Activated CD8-positive, alpha-beta memory T cell treated with anti-CD3 and anti-CD28 coated beads, Interleukin-2, amount 50 U/mL, for 1 hour (primary cell): ENCODE measurements around the gene DYNC1LI2.

Experiments
- DNase-seq: peaks from one replicate; pipeline ENCODE4 v3.0.0-alpha.2; 2020; ENCODE audit errors: extremely low read depth

DYNC1LI2 gene

DNA sequence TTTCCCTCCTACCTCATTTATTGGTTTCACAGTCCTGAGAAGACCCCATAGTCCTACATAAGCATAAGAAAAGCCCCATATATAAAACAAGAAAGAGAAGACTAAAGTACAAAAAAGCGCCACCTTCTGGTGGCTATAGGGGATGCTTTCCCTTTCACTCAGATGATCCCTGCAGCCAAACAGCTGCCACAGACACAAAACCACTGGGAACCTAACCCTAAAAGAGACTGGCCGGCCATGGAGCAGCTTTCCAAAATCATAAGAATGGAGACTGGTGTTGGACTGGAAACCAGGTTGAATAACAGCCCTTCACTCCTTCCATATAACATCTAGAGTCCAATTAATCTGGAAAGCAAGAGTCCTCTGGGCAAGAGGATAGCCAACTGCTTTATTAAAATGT lies 11.4 kb downstream of the DYNC1LI2 start:
- no peak for DNase-seq

DNA sequence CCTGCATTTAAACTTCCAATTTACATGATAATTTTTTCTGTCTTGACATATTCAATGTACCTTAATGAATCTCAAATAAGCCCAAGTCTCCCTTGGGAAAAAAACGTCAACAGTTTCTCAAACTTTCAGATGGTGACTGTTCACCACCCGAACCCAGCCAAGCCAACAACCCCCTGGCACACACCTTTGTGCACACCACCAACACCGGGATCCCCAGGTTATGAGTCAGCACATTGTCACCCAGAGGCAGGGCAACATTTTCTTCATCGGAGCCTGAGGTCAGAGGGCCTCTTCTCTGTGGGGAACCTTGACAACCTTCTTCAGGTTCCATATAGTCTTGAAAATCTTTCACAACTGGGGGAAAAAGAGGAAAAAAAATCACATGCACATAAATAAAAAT lies 15.5 kb downstream of the DYNC1LI2 start:
- DNase-seq = no peak

GRCh38 chr16:66731101-66731500 lies 20.3 kb downstream of the DYNC1LI2 start:
- DNase-seq = no peak

DNA sequence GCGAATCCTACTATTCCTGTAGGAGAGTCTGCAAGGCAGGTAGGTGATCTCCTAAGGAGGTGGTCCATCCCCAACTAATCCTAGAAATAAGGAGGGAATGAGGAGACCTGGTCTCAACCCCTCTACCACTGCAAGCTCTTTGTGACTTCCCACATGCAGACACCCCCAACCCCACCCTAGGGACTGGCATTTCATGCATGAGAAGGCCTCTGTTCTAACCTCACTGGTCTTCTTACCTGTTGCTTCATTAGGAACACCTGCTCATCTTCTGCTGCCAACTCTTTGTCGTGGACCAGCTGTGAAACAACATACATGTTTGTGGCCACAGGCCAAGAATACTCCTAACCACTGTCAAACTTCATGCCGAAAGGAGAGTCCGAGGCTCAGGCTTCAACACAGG lies 22.6 kb downstream of the DYNC1LI2 start:
- DNase-seq = no peak

- no peak for DNase-seq
Observed at GRCh38 chr16:66728117-66728787, 23.2 kb downstream of the DYNC1LI2 start.

DNA sequence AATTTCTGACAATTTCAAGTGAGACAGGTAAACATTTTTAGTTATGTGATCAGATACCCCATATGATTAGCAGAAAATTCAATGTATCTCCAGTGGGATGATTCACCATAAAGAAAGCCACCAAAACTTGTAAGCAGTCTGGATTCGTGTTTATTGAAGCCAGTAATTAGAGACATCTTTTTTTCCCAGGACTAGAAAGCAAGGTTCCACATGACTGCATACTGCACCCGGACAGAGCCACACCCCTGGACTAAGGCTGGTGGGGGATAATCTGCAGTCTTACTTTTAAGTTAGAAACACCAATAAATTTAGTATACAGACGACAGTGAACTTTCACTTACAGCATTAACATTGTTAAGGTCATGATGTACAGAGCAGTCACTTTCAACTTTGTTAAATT lies 30.6 kb downstream of the DYNC1LI2 start:
- DNase-seq = no peak

DNA sequence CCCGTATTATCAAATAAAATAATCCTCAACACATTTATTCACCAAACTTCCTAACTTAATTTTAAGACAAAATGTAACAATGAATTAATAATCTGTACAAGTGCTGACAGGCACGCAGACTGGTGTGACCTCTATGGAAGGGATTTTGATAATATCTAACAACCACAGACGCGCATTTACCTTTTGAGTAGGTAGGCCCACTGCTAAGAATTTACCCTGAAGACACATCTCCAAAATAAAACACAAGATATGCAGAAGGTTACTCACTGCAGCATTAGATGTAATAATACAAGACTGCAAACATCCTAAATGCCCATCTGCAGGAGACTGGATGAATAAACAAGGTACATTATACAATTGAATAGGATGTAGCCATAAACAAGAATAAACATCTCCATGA lies 32.2 kb downstream of the DYNC1LI2 start:
- no peak for DNase-seq

DNA sequence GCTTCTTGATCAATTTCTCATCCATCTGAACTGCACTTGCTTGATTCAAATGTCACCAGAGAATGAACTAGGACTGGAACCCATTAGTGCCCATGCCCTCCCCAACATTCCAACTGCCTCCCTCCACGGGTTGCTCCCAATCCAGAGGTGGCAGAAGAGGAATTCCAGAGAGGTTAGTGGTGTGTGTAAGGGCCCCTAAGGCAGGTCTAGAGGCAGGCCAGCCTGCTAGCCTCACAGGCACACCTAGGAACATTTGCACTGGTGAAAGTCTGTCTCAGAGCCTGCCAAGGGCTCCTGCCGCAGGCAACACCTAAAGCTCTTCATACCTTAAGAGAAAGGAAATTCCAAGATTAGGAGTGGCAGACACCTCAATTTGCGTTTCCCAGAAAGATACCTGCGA lies 33.6 kb downstream of the DYNC1LI2 start:
- DNase-seq = no peak

DNA sequence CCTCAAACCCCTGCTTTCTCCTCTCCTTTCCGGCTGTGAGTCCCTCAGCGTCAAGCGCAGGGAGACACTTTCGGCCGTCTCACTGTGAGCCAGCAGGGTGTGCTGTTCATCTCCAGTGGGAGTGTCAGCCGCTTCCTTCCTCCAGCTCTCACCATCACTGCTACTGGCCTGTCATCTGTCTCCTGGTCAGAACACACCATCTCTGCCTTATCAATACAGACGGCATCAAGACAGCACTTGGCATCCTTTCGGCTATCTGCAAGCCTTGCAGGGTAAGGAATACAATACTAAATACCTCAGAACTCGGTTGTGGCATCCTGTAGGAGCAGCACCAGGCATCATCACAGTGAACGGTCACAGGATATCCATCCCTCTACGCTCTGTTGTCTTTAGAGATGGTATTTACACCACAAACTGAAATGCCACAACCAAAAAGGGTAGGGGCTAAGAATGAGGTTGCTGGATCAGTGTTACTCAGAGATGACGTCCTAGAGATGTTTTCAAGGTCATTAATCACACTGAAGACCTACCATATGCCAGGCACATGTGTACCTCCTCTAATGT lies 34.2 kb downstream of the DYNC1LI2 start:
- no peak for DNase-seq

DNA sequence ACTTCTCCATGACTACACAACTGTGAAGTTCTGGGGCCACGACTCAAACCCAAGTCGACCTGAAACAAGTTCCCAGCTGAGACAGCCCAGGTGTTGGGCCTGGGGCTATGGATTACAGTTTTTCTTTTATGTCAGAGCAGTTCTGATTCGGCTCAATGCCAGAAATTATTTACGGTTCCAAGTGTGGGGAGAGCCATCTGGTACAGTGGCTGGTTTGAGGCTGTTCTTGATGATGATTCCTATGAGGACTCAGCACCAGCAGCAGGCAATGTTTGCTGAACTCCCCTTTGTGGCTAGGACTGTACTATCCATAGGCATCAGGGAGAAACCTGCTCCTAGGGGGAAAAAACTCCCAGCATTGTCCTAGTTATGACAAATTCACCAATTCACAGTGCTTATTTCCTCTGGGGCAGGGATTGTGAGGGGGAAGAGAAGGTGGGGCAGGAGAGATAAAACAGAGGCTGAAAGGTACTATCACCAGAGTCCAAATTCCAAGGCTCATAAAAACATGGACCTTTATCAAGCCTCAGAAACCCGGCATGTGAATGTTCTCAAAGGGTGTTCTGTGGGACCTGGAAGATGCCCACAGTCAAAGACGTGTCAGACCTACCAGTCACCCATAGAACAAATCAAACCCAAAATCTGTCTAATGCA lies 36.6 kb downstream of the DYNC1LI2 start:
- no peak for DNase-seq

- no peak for DNase-seq
Observed at GRCh38 chr16:66714062-66714461, 37.3 kb downstream of the DYNC1LI2 start.

GRCh38 chr16:66713076-66713475 lies 38.3 kb downstream of the DYNC1LI2 start:
- no peak for DNase-seq

DNA sequence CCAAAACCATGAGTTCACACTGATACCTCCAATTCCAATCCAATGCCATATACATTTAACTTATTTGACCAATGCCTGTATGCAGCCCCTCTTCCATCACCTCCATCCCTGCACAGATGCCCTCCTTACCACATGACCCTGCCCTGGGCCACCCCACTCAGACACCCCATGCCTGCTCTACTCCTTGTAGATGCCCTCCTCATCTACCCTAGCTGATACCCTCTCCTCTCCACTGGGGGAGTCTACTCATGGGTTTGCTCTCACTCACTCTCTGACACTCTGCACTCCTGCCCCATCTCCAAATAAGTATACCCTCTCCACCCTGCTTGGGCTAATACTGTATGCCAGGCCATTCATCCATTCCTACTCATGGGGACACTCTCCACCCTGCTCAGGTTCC lies 38.9 kb downstream of the DYNC1LI2 start:
- no peak for DNase-seq

GRCh38 chr16:66711581-66711980 lies 39.8 kb downstream of the DYNC1LI2 start:
- DNase-seq = no peak

DNA sequence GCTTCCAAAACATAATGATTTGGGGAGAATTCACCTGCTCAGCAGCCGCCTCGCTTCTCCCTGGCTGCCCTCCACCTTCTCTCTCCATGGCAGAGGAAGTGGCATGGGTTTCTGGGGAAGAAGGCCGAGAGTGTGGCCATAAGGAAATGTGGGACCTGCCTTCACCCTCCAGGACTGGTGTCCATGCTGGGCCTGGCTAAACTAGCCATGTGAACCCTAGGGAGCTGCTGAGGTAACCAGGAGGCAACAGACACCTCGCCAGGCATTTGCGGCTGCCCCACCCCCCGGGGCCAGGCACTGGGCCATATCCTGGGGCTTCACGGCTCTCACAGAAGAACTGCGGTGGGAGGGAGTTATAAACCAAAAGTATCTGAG lies 44.9 kb downstream of the DYNC1LI2 start:
- DNase-seq = no peak

DNA sequence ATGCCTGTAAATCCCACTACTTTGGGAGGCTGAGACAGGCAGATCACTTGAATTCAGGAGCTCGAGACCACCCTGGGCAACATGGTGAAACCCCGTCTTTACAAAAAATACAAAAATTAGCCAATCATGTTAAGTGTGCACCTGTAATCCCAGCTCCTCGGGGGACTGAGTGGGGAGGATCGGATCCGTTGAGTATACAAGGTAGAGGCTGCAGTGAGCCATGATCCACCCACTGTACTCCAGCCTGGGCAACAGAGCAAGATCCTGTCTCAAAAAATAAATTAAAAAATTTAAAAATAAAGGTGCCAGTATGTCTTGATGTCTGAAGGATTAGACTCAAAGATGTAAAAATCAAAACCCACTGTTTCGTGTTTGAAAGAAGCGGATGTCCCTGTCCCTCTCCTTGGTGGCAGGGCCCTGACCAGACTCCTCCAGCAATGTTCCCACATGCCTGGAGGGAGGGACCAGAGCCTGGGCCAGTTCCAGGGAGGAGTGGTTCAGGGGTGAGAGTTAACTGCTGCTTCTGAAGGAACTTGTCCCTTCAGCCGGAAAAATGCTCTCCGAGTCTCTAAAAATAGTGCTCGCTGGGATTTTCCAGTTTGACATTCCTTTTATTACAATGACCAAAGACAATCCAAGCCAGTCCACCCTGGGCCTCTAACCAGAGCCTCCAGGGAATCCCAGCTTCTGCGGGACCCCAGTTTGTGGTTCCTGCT lies 45.5 kb downstream of the DYNC1LI2 start:
- DNase-seq = no peak

- no peak for DNase-seq
Observed at GRCh38 chr16:66703406-66704215, 47.8 kb downstream of the DYNC1LI2 start.

GRCh38 chr16:66701516-66701915 lies 49.9 kb downstream of the DYNC1LI2 start:
- DNase-seq = no peak

DNA sequence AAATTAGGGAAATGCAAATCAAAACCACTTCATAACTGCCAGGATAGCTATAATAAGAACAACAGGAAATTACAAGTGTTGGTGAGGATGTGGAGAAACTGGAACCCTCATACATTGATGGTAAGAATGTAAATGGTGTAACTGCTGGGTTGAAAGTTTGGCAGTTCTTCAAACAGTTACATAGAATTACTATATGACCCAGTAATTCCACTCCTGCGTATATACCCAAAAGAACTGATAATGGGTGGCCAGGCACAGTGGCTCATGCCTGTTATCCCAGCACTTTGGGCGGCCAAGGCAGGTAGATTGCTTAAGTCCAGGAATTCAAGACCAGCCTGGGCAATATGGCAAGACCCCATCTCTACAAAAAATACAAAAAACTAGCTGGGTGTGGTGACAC lies 50.4 kb downstream of the DYNC1LI2 start:
- DNase-seq = no peak

DNA sequence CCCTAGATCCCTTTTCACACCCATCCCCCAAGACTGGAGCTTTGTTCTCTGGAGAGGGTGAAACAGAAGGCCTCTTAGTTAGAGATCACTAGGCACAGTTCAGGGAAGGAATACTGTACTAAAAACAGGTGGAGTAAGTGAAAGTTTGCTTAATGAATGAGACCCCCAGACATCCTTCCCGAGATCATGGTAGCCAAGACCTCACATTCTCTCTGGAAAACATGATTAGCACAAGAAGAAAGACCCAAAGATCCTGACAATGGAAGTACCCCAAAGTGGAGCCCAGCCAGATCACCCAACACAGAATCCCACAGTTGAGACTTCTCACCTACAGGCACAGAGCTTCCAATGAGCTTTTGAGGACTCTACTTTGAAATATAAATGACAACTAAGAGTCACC lies 51.5 kb downstream of the DYNC1LI2 start:
- DNase-seq = no peak

DNA sequence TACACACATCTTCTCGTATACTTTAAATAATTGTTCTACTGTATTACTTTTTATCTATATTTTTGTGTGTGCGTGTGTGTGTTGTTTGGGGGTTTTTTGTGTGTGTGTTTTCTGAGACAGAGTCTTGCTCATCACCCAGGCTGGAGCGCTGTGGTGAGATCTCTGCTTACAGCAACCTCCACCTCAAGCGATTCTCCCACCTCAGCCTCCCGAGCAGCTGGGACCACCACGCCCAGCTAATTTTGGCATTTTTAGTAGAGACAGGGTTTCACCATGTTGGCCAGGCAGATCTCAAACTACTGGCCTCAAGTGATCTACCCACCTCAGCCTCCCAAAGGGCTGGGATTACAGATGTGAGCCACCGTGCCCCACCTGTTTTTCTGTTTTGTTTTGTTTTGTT lies 53.4 kb downstream of the DYNC1LI2 start:
- no peak for DNase-seq
